GM12864 (cell line): Measurements from ENCODE around the gene SUPT3H.

ENCODE experiments used
- DNase-seq: peaks from one replicate; pipeline ENCODE4 v3.0.0-alpha.2; 2011; ENCODE audit warnings: low read depth
- H3K4me3 ChIP-seq: 2 replicates; pipeline ENCODE4 v1.5.1; 2011; ENCODE audit warnings: mild to moderate bottlenecking, low read depth, low read length, control low read depth
- TF ChIP-seq, protein P1 (sequence below): IDR thresholded peaks from 2 replicates; pipeline ENCODE4 v1.5.1; 2011; ENCODE audit warnings: low read depth, mild to moderate bottlenecking, moderate library complexity, low read length, control low read depth, inconsistent platforms; ENCODE audit errors: missing control alignments

The SUPT3H gene

DNA sequence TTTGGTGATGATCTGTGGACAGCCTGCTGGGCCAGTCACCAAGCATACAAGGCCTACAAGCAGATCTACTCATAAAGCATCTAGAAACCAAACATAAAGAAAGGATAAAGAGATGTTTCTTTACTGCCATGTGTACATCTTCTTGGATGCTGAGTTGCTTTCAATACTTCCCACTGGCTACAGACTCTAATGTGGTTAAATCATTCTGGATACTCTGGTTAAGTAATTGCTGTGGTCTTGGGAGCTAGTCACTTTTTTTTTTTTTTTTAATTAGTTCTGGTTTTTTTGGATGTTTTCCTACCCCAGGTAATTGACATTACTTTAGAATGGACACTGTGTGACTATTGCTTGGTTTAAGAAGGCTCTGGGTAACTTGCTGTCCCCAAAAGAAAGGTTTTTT is 265.0 kb downstream of the SUPT3H start:
- DNase-seq: no peak
- H3K4me3 ChIP-seq: no peak overlapping the region
- TF ChIP-seq, protein P1, sequence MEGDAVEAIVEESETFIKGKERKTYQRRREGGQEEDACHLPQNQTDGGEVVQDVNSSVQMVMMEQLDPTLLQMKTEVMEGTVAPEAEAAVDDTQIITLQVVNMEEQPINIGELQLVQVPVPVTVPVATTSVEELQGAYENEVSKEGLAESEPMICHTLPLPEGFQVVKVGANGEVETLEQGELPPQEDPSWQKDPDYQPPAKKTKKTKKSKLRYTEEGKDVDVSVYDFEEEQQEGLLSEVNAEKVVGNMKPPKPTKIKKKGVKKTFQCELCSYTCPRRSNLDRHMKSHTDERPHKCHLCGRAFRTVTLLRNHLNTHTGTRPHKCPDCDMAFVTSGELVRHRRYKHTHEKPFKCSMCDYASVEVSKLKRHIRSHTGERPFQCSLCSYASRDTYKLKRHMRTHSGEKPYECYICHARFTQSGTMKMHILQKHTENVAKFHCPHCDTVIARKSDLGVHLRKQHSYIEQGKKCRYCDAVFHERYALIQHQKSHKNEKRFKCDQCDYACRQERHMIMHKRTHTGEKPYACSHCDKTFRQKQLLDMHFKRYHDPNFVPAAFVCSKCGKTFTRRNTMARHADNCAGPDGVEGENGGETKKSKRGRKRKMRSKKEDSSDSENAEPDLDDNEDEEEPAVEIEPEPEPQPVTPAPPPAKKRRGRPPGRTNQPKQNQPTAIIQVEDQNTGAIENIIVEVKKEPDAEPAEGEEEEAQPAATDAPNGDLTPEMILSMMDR: no peak

DNA sequence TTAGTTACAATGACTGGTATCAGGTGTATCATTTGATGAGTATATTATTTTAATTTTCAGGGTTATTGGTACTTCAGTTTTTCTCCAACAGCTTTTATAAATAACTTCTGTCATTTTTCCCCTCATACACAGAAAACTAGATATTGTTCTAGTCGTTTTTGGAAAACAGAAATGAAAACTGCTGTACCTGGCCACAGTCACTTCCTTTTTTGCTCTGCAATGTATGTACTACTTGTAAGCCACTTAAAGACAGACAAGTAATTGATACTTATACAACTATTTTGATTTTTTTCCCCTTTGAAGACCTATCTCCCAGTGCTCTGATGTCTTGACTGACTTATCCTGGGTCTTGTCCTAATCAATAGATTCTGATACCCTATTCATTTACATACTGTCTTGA is 268.2 kb downstream of the SUPT3H start:
- TF ChIP-seq, protein P1: no peak
- H3K4me3 ChIP-seq: no peak overlapping the region
- no peak for DNase-seq

DNA sequence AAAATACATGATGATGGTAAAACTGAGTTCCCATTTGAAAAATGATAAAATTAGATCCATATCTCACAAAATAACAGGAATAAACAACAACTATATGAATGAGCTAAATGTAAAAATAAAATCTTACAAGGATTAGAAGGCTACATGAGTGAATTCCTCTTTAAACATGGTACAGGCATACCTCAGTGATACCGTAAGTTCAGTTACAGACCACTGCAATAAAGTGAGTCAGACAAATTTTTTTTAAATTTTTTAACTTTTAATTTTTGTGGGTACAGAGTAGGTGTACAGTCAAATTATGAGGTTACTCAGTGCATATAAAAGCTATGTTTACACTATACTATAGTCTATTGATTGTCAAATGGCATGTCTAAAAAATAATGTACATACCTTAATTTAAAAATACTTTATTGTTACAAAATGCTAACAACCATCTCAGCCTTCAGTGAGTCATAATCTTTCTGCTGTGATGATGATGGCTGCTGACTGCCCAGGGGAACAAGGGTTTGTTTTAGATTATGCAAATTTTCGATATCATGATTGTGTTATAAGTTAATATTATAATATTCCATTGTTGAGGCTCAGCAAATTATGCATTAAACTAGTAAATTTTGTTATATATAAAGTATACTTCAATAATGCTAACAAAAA is 272.4 kb downstream of the SUPT3H start:
- TF ChIP-seq, protein P1: no peak
- no peak for DNase-seq
- H3K4me3 ChIP-seq: no peak overlapping the region

DNA sequence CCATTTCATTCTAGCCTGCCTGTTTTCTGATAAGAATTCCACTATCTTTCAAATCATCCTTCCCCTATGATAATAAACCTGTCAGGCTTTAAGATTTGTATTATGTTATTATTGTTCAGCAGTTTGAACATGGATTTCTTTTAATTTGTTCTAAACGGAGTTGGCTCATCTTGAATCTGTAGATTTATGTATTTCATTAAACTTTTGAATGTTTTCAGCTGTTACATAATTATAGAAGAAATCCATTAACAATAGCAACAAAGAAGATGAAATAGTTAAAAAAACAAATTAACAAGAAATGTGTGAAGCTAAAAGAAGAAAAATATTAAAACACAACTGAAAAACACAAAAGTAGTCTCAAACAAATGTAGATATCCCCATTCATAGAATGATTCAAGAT is 273.3 kb downstream of the SUPT3H start:
- TF ChIP-seq, protein P1: no peak
- H3K4me3 ChIP-seq: no peak overlapping the region
- no peak for DNase-seq

DNA sequence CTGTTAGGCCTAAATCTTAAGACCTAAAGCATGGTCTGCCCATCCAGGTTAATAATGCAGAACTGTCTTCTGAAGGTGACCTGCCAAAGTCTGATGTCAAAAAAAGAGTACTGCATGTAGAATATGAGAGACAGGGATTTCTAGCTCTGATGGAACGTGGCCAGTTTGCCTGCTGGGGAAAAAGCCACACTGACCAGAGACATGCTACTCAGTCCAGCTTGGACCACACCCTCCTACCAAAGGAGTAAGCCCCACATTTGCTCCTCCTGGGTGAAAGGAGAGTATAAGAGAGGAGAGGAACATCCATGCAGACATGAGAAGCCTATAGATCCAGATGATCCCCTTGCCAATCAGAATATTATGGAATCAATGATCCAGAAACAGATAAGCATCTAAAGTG is 279.5 kb downstream of the SUPT3H start:
- no peak overlapping the region for H3K4me3 ChIP-seq
- DNase-seq: no peak
- TF ChIP-seq, protein P1: no peak

DNA sequence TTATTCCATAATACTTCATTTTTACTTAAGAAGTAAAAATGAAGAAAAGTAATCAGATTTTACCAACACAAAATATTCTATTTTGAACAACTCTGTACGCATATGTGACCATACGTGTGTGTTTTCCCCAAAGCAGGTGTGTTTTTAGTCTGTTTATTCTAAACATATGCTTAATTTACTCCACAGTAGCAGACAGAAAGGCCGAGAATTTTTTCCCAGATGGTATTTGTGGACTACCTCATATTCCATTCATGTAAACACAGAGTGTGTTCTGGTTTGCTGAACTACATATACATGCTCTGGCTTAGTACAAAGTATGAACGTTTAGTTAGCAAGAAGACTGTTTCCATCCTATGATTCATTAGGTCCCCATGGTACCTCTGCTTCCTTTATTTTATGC is 282.9 kb downstream of the SUPT3H start:
- TF ChIP-seq, protein P1: no peak
- no peak for DNase-seq
- H3K4me3 ChIP-seq: no peak overlapping the region

DNA sequence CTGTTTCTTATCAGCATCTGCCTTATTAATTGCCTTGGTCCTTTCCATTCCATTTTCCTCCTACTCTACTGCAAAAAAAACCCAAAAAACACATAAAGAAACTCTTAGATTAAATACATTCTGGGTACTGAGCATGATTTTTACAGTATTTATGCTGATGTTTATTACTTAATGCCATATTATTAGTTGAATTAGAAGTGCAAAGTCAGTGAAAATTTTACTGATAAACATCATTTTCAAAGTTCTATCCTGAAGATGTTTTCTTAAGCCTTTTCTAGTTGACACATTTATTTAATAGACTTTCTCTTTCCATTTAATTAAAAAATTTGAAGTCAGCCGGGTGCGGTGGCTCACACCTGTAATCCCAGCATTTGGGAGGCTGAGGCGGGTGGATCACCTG is 285.6 kb downstream of the SUPT3H start:
- no peak for DNase-seq
- no peak overlapping the region for H3K4me3 ChIP-seq
- TF ChIP-seq, protein P1: no peak
